ENCODE data around the gene LYRM4. TPM values are rescaled to one million over a fixed set of nuclear protein-coding genes. Genes with fewer than 3 reads are reported as not detected.

LYRM4 gene
- total RNA-seq, 1 donor from 2014 or later = 34.4 TPM

DNA sequence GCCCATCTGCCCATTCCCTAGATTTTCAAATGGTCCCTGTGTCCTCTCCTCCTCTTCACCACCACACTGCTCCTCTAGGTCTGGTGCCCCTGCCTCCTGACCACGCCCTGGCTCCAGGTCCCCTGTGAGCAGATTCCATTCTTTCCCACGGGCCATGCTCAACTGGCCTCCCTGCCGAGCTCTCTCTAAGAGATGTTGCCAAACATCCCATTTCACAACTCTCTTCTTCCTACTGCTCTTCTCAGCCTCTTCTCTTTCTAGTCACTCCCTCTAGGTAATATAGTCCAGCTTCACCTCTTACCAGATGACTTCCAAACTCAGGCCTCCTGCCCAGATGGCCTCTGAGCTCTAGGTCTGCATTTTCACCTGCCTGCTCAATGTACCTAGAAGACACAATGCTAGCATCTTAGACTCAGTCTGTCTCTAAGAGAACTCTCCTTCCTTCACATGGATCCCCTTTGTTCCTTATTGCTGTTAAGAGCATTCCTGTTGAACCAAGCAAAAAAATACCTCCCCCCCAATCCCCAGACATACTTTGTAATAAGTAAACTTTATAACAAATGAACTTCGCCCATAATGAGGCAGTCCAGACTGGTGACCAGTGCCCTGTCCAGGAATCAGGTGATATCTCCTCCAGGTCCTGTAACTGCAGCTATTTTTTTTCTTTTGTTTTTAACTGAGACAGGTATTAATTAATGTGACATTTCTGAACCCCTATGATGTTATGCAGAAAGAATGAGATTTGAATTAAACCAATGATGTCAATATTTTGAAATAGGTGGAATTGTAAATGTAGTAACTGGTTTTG lies 79.0 kb downstream of the LYRM4 start:
- no peak for TF ChIP-seq CTCF (IDR thresholded peaks at IDR 0.05; ENCODE audit: unreplicated experiment)
- DNase-seq (ENCODE audit: low spot score, unreplicated experiment) = no peak
- peak overlapping the region; percentile 53 for H3K27ac Mint-ChIP-seq
- no peak overlapping the region for H3K4me3 Mint-ChIP-seq (ENCODE audit: low read depth)
- H3K4me1 Mint-ChIP-seq (ENCODE audit: low read depth) = peaks cover 14% of the 10 kb centered on the region
- no peaks in the 10 kb centered on the region for H3K9me3 Mint-ChIP-seq (ENCODE audit: low read depth)
- no peaks in the 10 kb centered on the region for H3K27me3 Mint-ChIP-seq
- peaks cover 3% of the 10 kb centered on the region for H3K36me3 Mint-ChIP-seq (ENCODE audit: insufficient read depth)

DNA sequence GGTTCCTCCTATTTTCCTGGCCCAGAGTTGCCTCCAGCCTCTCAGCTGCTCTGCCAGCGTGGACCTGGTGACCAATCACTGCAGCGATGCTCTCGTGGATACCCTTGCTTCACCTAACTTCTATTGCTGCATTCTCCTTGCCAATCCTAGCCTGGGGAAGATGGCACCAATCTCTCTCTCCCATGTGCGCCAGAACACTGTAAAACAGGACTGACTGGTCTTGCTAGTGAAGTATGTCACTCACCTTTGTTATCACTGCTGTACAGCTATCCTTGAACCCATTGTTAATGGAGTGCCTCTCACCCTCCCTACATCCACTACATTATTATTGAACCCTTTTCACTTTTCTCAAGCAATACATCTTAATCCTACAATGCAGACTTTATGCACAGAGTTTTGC lies 80.1 kb downstream of the LYRM4 start:
- Mint-ChIP-seq H3K27ac (no peak overlapping the region), H3K4me3 (ENCODE audit: low read depth) (no peak overlapping the region), H3K4me1 (ENCODE audit: low read depth) (peaks cover 14% of the 10 kb centered on the region), H3K27me3 (no peaks in the 10 kb centered on the region), H3K36me3 (ENCODE audit: insufficient read depth) (peaks cover 3% of the 10 kb centered on the region), H3K9me3 (ENCODE audit: low read depth) (no peaks in the 10 kb centered on the region)
- no peak for TF ChIP-seq CTCF (IDR thresholded peaks at IDR 0.05; ENCODE audit: unreplicated experiment)
- DNase-seq (ENCODE audit: low spot score, unreplicated experiment) = no peak

- Mint-ChIP-seq H3K9me3 (ENCODE audit: low read depth) (no peaks in the 10 kb centered on the region), H3K27ac (no peak overlapping the region), H3K4me1 (ENCODE audit: low read depth) (peaks cover 14% of the 10 kb centered on the region), H3K27me3 (no peaks in the 10 kb centered on the region), H3K4me3 (ENCODE audit: low read depth) (no peak overlapping the region), H3K36me3 (ENCODE audit: insufficient read depth) (peaks cover 3% of the 10 kb centered on the region)
- TF ChIP-seq CTCF (IDR thresholded peaks at IDR 0.05; ENCODE audit: unreplicated experiment) = no peak
- no peak for DNase-seq (ENCODE audit: low spot score, unreplicated experiment)
Measured at GRCh38 chr6:5179917-5180316, 80.8 kb downstream of the LYRM4 start.

DNA sequence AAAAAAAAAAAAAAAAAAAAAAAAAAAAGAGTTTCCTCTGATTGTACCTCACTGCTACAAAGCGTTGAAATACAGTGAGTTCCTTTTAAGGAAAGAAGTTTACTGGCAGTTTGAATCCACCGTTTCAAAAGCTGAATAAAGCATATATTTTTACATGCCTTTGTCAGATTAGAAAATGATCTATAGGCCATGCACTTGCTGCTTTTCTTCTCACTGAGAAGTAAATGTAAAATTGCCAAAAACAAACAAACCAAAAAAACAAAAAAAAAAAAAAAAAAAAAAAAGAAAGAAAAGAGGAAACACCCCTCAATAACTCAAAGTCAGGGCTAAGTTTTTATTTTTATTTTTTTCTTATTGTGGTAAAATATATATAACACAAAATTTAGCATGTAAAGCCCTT lies 81.9 kb downstream of the LYRM4 start:
- Mint-ChIP-seq H3K27ac (no peak overlapping the region), H3K4me3 (ENCODE audit: low read depth) (no peak overlapping the region), H3K9me3 (ENCODE audit: low read depth) (no peaks in the 10 kb centered on the region), H3K36me3 (ENCODE audit: insufficient read depth) (peaks cover 3% of the 10 kb centered on the region), H3K4me1 (ENCODE audit: low read depth) (peaks cover 14% of the 10 kb centered on the region), H3K27me3 (no peaks in the 10 kb centered on the region)
- DNase-seq (ENCODE audit: low spot score, unreplicated experiment) = no peak
- no peak for TF ChIP-seq CTCF (IDR thresholded peaks at IDR 0.05; ENCODE audit: unreplicated experiment)

GRCh38 chr6:5175635-5176034 lies 85.1 kb downstream of the LYRM4 start:
- Mint-ChIP-seq H3K4me1 (ENCODE audit: low read depth) (peaks cover 5% of the 10 kb centered on the region), H3K4me3 (ENCODE audit: low read depth) (no peak overlapping the region), H3K27me3 (no peaks in the 10 kb centered on the region), H3K9me3 (ENCODE audit: low read depth) (no peaks in the 10 kb centered on the region), H3K36me3 (ENCODE audit: insufficient read depth) (no peaks in the 10 kb centered on the region), H3K27ac (no peak overlapping the region)
- no peak for DNase-seq (ENCODE audit: low spot score, unreplicated experiment)
- no peak for TF ChIP-seq CTCF (IDR thresholded peaks at IDR 0.05; ENCODE audit: unreplicated experiment)
